ENCODE data around the gene TMEM163. TPM values are rescaled to one million over a fixed set of nuclear protein-coding genes. Genes with fewer than 3 reads are reported as not detected.

TMEM163 gene
- total RNA-seq, 1 experiment from 2014 or later, result 0.94 TPM

- TF ChIP-seq ZMAT4 (CRISPR knock-in tag; IDR thresholded peaks at IDR 0.05) (no peak), FOXK1 (CRISPR knock-in tag; IDR thresholded peaks at IDR 0.05) (no peak), ZNF423 (CRISPR knock-in tag; IDR thresholded peaks at IDR 0.05) (no peak), AR (CRISPR knock-in tag; IDR thresholded peaks at IDR 0.05) (no peak), ZNF317 (CRISPR knock-in tag; IDR thresholded peaks at IDR 0.05; ENCODE audit: borderline replicate concordance, low read depth) (no peak), SMAD3 (CRISPR knock-in tag; IDR thresholded peaks at IDR 0.05; ENCODE audit: borderline replicate concordance) (no peak), NR3C1 (CRISPR knock-in tag; conservative IDR thresholded peaks at IDR 0.05; ENCODE audit: low read depth) (no peak), TEAD4 (CRISPR knock-in tag; IDR thresholded peaks at IDR 0.05) (no peak), E2F1 (CRISPR knock-in tag; IDR thresholded peaks at IDR 0.05) (no peak), ARID4B (CRISPR knock-in tag; IDR thresholded peaks at IDR 0.05; ENCODE audit: borderline replicate concordance) (no peak)
Measured at GRCh38 chr2:134582547-134582899, 136.3 kb downstream of the TMEM163 start (continued).

- Mint-ChIP-seq H3K27me3 (ENCODE audit: low read depth) (no peaks in the 10 kb centered on the region), H3K9me3 (0 out of 2 replicates have a peak, but pooled peaks cover 3% of the 10 kb centered on the region), H3K4me1 (peaks cover 6% of the 10 kb centered on the region), H3K27ac (no peak overlapping the region), H3K4me3 (no peak overlapping the region), H3K36me3 (no peaks in the 10 kb centered on the region)
- no peak for DNase-seq (ENCODE audit: low spot score)
- TF ChIP-seq ETV6 (CRISPR knock-in tag; IDR thresholded peaks at IDR 0.05) (no peak), ZNF263 (CRISPR knock-in tag; IDR thresholded peaks at IDR 0.05; ENCODE audit: low read depth) (no peak), EMX1 (CRISPR knock-in tag; IDR thresholded peaks at IDR 0.05) (no peak), FOXK1 (CRISPR knock-in tag; IDR thresholded peaks at IDR 0.05) (no peak), PRRX2 (CRISPR knock-in tag; IDR thresholded peaks at IDR 0.05) (no peak), ZNF281 (CRISPR knock-in tag; IDR thresholded peaks at IDR 0.05) (no peak), ATF3 (CRISPR knock-in tag; conservative IDR thresholded peaks at IDR 0.05) (no peak), ZBTB21 (CRISPR knock-in tag; IDR thresholded peaks at IDR 0.05; ENCODE audit: borderline replicate concordance) (no peak)
- ChIA-PET POLR2A (no interaction called here), CTCF (no interaction called here)
- no peak for ATAC-seq
Measured at GRCh38 chr2:134581877-134582546, 136.8 kb downstream of the TMEM163 start.

Data from WTC11 (cell line).